A549 (cell line): ENCODE measurements around the gene USH1G. TPM values are rescaled to one million over a fixed set of nuclear protein-coding genes. Genes with fewer than 3 reads are reported as not detected.
A peak's percentile ranks its signal among the peaks of the same experiment; 100 is the strongest.

ENCODE experiments used
- ATAC-seq, 2 experiments: fragments of 200-7000 bp in 1 of 2; fragments of >200 bp in 1 of 2; cut with Nextera tagmentation in 1 of 2; cut with Tn5 transposase in 1 of 2; 3 replicates each; pipeline versions ENCODE4 v1.8.0 to v1.9.1; 2018 to 2020; ENCODE audit warnings: mild to moderate bottlenecking in 1 of 2, moderate library complexity in 1 of 2
- CTCF ChIA-PET: fragments of 300-600 bp; sonication (Branson Sonifier 250); formaldehyde crosslinking; extraction: SDS; loops from one replicate; lab custom pipeline; 2021; ENCODE audit warnings: antibody characterized with exemption, inconsistent platforms; lab: Yijun Ruan, JAX
- POLR2A ChIA-PET: fragments of 350-600 bp; formaldehyde crosslinking; extraction: SDS; loops from one replicate; lab custom pipeline; 2021; ENCODE audit warnings: antibody characterized with exemption, inconsistent platforms; lab: Yijun Ruan, JAX
- DNase-seq, 2 experiments: peaks; one replicate each; pipeline versions ENCODE4 v3.0.0 to v3.0.0-alpha.2; 2011 to 2016; ENCODE audit warnings: low read depth in 1 of 2, low spot score in 1 of 2
- FAIRE-seq: peaks from 2 replicates; lab custom pipeline; 2011; peaks lifted over from hg19 to GRCh38; lab: Jason Lieb, UNC
- H3K27ac ChIP-seq, 2 experiments: fragments of >200 bp; sonication (Bioruptor Twin); formaldehyde crosslinking; 3 replicates each; pipeline ENCODE4 v1.5.1; 2016 to 2017
- H3K4me1 ChIP-seq: fragments of >200 bp; sonication (Bioruptor Twin); formaldehyde crosslinking; 3 replicates; pipeline ENCODE4 v1.6.1; 2016
- H3K4me2 ChIP-seq: fragments of >200 bp; sonication (Bioruptor Twin); formaldehyde crosslinking; 3 replicates; pipeline ENCODE4 v1.6.1; 2016
- H3K4me3 ChIP-seq: fragments of >200 bp; sonication (Bioruptor Twin); formaldehyde crosslinking; 3 replicates; pipeline ENCODE4 v1.5.1; 2016
- H3K9me3 ChIP-seq: fragments of >200 bp; sonication (Bioruptor Twin); formaldehyde crosslinking; 3 replicates; pipeline ENCODE4 v1.6.1; 2016
- BCL3 ChIP-seq: fragments of >200 bp; sonication (Bioruptor Twin); formaldehyde crosslinking; IDR thresholded peaks from 3 replicates; pipeline ENCODE4 v1.6.1; 2016
- EHMT2 ChIP-seq: fragments of 200-600 bp; sonication (generic); IDR thresholded peaks from 2 replicates; pipeline ENCODE4 v1.6.1; 2016; ENCODE audit warnings: antibody characterized with exemption, low read depth, mild to moderate bottlenecking, moderate library complexity
- ELK1 ChIP-seq: fragments of 150-350 bp; IDR thresholded peaks from 2 replicates; pipeline ENCODE4 v1.6.1; 2014; ENCODE audit warnings: low read depth, mild to moderate bottlenecking, low read length
- ESRRA ChIP-seq: fragments of 150-350 bp; IDR thresholded peaks from 2 replicates; pipeline ENCODE4 v1.6.1; 2014; ENCODE audit warnings: mild to moderate bottlenecking, low read length, borderline replicate concordance
- FOXS1 ChIP-seq: fragments of 250-450 bp; sonication (Bioruptor Pico); IDR thresholded peaks from 2 replicates; pipeline ENCODE4 v1.5.0; 2020; ENCODE audit warnings: mild to moderate bottlenecking, moderate library complexity
- HOXB13 ChIP-seq: fragments of 250-450 bp; sonication (Bioruptor Pico); IDR thresholded peaks from 2 replicates; pipeline ENCODE4 v1.5.0; 2020; ENCODE audit warnings: low read depth, mild to moderate bottlenecking, moderate library complexity
- HOXB5 ChIP-seq: fragments of 250-450 bp; sonication (Bioruptor Pico); IDR thresholded peaks from 2 replicates; pipeline ENCODE4 v1.5.0; 2020; ENCODE audit warnings: mild to moderate bottlenecking, moderate library complexity
- JUN ChIP-seq, 2 experiments: fragments of >200 bp; sonication (Bioruptor Twin); formaldehyde crosslinking; IDR thresholded peaks; 2 replicates in 1 of 2; 3 replicates in 1 of 2; pipeline ENCODE4 v1.6.1; 2016 to 2017
- REST ChIP-seq: fragments of 200-600 bp; sonication (generic); IDR thresholded peaks from 2 replicates; pipeline ENCODE4 v1.6.1; 2016; ENCODE audit warnings: antibody characterized with exemption, mild to moderate bottlenecking, moderate library complexity
- TP53 ChIP-seq: fragments of 250-450 bp; sonication (Bioruptor Pico); IDR thresholded peaks from 2 replicates; pipeline ENCODE4 v1.5.0; 2021; ENCODE audit warnings: mild to moderate bottlenecking, moderate library complexity
- USF2 ChIP-seq: fragments of 450-650 bp; IDR thresholded peaks from 2 replicates; pipeline ENCODE4 v1.6.1; 2014; ENCODE audit warnings: antibody characterized with exemption
- ZFP36 ChIP-seq: fragments of 450-650 bp; IDR thresholded peaks from 2 replicates; pipeline ENCODE4 v1.6.1; 2014; ENCODE audit warnings: borderline replicate concordance; ENCODE audit not compliant: partially characterized antibody
- ZNF302 ChIP-seq: fragments of 250-450 bp; sonication (Bioruptor Pico); IDR thresholded peaks from 2 replicates; pipeline ENCODE4 v1.9.0; 2021; ENCODE audit warnings: inconsistent platforms, mild to moderate bottlenecking, moderate library complexity
- ZSCAN20 ChIP-seq: fragments of 250-450 bp; sonication (Bioruptor Pico); IDR thresholded peaks from 2 replicates; pipeline ENCODE4 v1.8.0; 2022; ENCODE audit warnings: mild to moderate bottlenecking, moderate library complexity
- WGBS: methylation state at CpG from one replicate; pipeline ENCODE4 v1.1.6; 2017; ENCODE audit errors: missing lambda C conversion rate; 5-methylcytosine and 5-hydroxymethylcytosine counted together
- polyA plus RNA-seq, 4 experiments: library from polyadenylated mRNA; depleted of rRNA in 3 of 4; stranded (reverse); fragments of >200 nt; fragmentation: RNase III in 1 of 4; extraction: RNeasy Plus Mini Kit Qiagen cat#74134 plus additional on column Dnase treatment in 1 of 4; gene quantifications; 2 replicates in 3 of 4; 3 replicates in 1 of 4; pipeline ENCODE4 v1.2.3, GENCODE V29; 2011 to 2017

USH1G gene
- polyA plus RNA-seq, 2 of the 4 experiments (the other 2 are of a cell fraction), result 0.09 to 0.12 TPM

- TF ChIP-seq TP53 (CRISPR knock-in tag) (no peak), ESRRA (no peak), ZFP36 (no peak), ZSCAN20 (CRISPR knock-in tag) (no peak), ZNF302 (no peak), ELK1 (no peak), HOXB5 (CRISPR knock-in tag) (no peak), BCL3 (no peak), JUN (IDR thresholded peaks at IDR 0.05) (no peak), FOXS1 (CRISPR knock-in tag) (no peak)
- ChIA-PET POLR2A (no interaction called here), CTCF (interaction anchor here (42.0 to 42.3 kb wide), 2 partner anchors 6 to 19 kb away, joined by 1448 read pairs; partner anchors contain the start of genes HID1, OTOP2, OTOP3 and USH1G)
- 66% methylated on average over 8 of the region's 8 CpGs for WGBS
- Histone ChIP-seq H3K9me3 (no peaks in the 10 kb centered on the region), H3K4me2 (no peak overlapping the region), H3K27ac (no peak overlapping the region), H3K4me3 (no peak overlapping the region), H3K4me1 (no peaks in the 10 kb centered on the region; the same call in 2 of the 3 replicates)
- no peak for ATAC-seq
- FAIRE-seq, result no peak
- DNase-seq, result no peak
Measured at GRCh38 chr17:74938194-74938950, 15.3 kb upstream of the USH1G start.

GRCh38 chr17:74937064-74938051 lies 14.3 kb upstream of the USH1G start:
- DNase-seq (no peak), ATAC-seq (no peak), FAIRE-seq (no peak)
- H3K27ac ChIP-seq, result no peak overlapping the region
- no peaks in the 10 kb centered on the region for H3K9me3 ChIP-seq
- POLR2A ChIA-PET, result interaction anchor here (0.9 kb wide), 1 partner anchor 76 kb away, joined by 3 read pairs; no protein-coding TSS in a partner anchor
- 52% methylated on average over 11 of the region's 11 CpGs for WGBS
- no peak overlapping the region for H3K4me2 ChIP-seq
- TF ChIP-seq HOXB13 (no peak), EHMT2 (peak; percentile 64; the same call in 1 of the 2 replicates), USF2 (no peak), REST (peak; percentile 88)
- CTCF ChIA-PET, result interaction anchor here (0.9 to 42.3 kb wide), 4 partner anchors 4 to 177 kb away, joined by 4 to 1448 read pairs (median 726); partner anchors contain the start of genes HID1, MRPL58, OTOP2 and OTOP3
- no peaks in the 10 kb centered on the region for H3K4me1 ChIP-seq
- H3K4me3 ChIP-seq, result no peak overlapping the region
